CD14-positive monocyte (primary cell): ENCODE measurements around the gene KAZN. TPM values are rescaled to one million over a fixed set of nuclear protein-coding genes. Genes with fewer than 3 reads are reported as not detected.

Experiments used
- DNase-seq, 3 donors: peaks; one replicate each; pipeline ENCODE4 v3.0.0-alpha.2; 2011 to 2022
- H2AFZ ChIP-seq: 2 replicates; pipeline ENCODE4 v1.6.0; 2012; ENCODE audit warnings: mild to moderate bottlenecking, low read depth, low read length, inconsistent platforms; ENCODE audit not compliant: insufficient read depth, poor library complexity, severe bottlenecking
- H3K27ac ChIP-seq, 2 donors: 1 replicate in 1 of 2; 2 replicates in 1 of 2; pipeline ENCODE4 v1.5.1; 2012 to 2013; ENCODE audit warnings: low read length in 2 of 2, control low read depth in 1 of 2, inconsistent platforms in 1 of 2, low read depth in 1 of 2, mild to moderate bottlenecking in 1 of 2
- H3K27me3 ChIP-seq, 2 donors: one replicate each; pipeline versions ENCODE4 v1.6.0 to v1.6.1; 2011 to 2013; ENCODE audit warnings: low read length in 2 of 2; ENCODE audit not compliant: control insufficient read depth in 2 of 2, insufficient read depth in 2 of 2
- H3K36me3 ChIP-seq, 2 donors: replicated peaks in 1 of 2; 1 replicate in 1 of 2; 2 replicates in 1 of 2; pipeline versions ENCODE4 v1.5.1 to v1.6.1; 2012 to 2013; ENCODE audit warnings: low read length in 2 of 2, control low read depth in 1 of 2, inconsistent platforms in 1 of 2, mild to moderate bottlenecking in 1 of 2; ENCODE audit not compliant: insufficient read depth in 2 of 2, control insufficient read depth in 1 of 2
- H3K4me1 ChIP-seq, 2 donors: 1 replicate in 1 of 2; 2 replicates in 1 of 2; pipeline versions ENCODE4 v1.5.1 to v1.6.1; 2012 to 2013; ENCODE audit warnings: low read length in 2 of 2, control low read depth in 1 of 2, inconsistent platforms in 1 of 2, mild to moderate bottlenecking in 1 of 2, moderate library complexity in 1 of 2; ENCODE audit not compliant: insufficient read depth in 2 of 2, control insufficient read depth in 1 of 2
- H3K4me2 ChIP-seq: replicated peaks from 2 replicates; pipeline ENCODE3; 2012; ENCODE audit warnings: low read length, moderate library complexity, mild to moderate bottlenecking; ENCODE audit not compliant: poor library complexity, severe bottlenecking; ENCODE audit errors: extremely low read depth
- H3K4me3 ChIP-seq, 3 experiments: fragments of 200-600 bp in 1 of 3; sonication (generic) in 1 of 3; replicated peaks in 1 of 3; 1 replicate in 2 of 3; 2 replicates in 1 of 3; pipeline ENCODE4 v1.5.1; 2011 to 2013; ENCODE audit warnings: low read length in 3 of 3, mild to moderate bottlenecking in 3 of 3, control low read depth in 2 of 3, low read depth in 2 of 3, inconsistent platforms in 1 of 3, moderate library complexity in 1 of 3
- H3K79me2 ChIP-seq: 2 replicates; pipeline ENCODE4 v1.6.0; 2012; ENCODE audit warnings: mild to moderate bottlenecking, control low read depth, inconsistent platforms, low read length, moderate library complexity; ENCODE audit not compliant: insufficient read depth
- H3K9ac ChIP-seq: 2 replicates; pipeline ENCODE4 v1.6.0; 2017; ENCODE audit warnings: low read length, mild to moderate bottlenecking; ENCODE audit not compliant: insufficient read depth, poor library complexity, severe bottlenecking
- H3K9me3 ChIP-seq, 2 donors: replicated peaks in 1 of 2; 1 replicate in 1 of 2; 2 replicates in 1 of 2; pipeline versions ENCODE4 v1.5.1 to v1.6.1; 2012 to 2013; ENCODE audit warnings: low read length in 2 of 2, control low read depth in 1 of 2; ENCODE audit not compliant: control insufficient read depth in 1 of 2, insufficient read depth in 1 of 2
- H4K20me1 ChIP-seq: 2 replicates; pipeline ENCODE4 v1.6.0; 2012; ENCODE audit warnings: mild to moderate bottlenecking, low read length, control low read depth, moderate library complexity; ENCODE audit not compliant: insufficient read depth
- H3K27ac Mint-ChIP-seq, 7 donors: one replicate each; pipeline ENCODE4 v1.8.0; 2020; ENCODE audit warnings: mild to moderate bottlenecking in 7 of 7, mixed read lengths in 7 of 7, moderate library complexity in 6 of 7, inconsistent platforms in 2 of 7
- H3K27me3 Mint-ChIP-seq, 3 donors: one replicate each; pipeline ENCODE4 v1.8.0; 2021 to 2022; ENCODE audit warnings: low read depth in 3 of 3, mild to moderate bottlenecking in 3 of 3, mixed read lengths in 3 of 3, moderate library complexity in 3 of 3, inconsistent platforms in 1 of 3
- H3K36me3 Mint-ChIP-seq, 2 donors: one replicate each; pipeline ENCODE4 v1.8.0; 2020; ENCODE audit warnings: mixed read lengths in 2 of 2, inconsistent platforms in 1 of 2, mild to moderate bottlenecking in 1 of 2
- H3K4me1 Mint-ChIP-seq: one replicate; pipeline ENCODE4 v1.8.0; 2020; ENCODE audit warnings: mild to moderate bottlenecking, mixed read lengths
- H3K4me3 Mint-ChIP-seq, 2 donors: one replicate each; pipeline ENCODE4 v1.8.0; 2020; ENCODE audit warnings: mild to moderate bottlenecking in 2 of 2, mixed read lengths in 2 of 2, moderate library complexity in 1 of 2
- H3K9me3 Mint-ChIP-seq, 7 donors: one replicate each; pipeline ENCODE4 v1.8.0; 2020 to 2022; ENCODE audit warnings: mixed read lengths in 7 of 7, mild to moderate bottlenecking in 6 of 7, moderate library complexity in 6 of 7, inconsistent platforms in 2 of 7
- CTCF ChIP-seq: fragments of 200-600 bp; IDR thresholded peaks from one replicate; pipeline ENCODE4 v1.8.0; 2022; ENCODE audit warnings: antibody characterized with exemption, mild to moderate bottlenecking
- WGBS: methylation state at CpG from one replicate; pipeline ENCODE4 v1.1.5; 2013; ENCODE audit warnings: missing lambda C conversion rate; ENCODE audit not compliant: insufficient coverage; 5-methylcytosine and 5-hydroxymethylcytosine counted together
- intact Hi-C, 2 donors: fragments of 100-400 bp; cut with micrococcal nuclease; formaldehyde crosslinking; loops; one replicate each; pipeline versions ENCODE4 v1.15.0 to v1.15.1; 2023
- polyA plus RNA-seq, 3 donors: library from polyadenylated mRNA; depleted of rRNA in 1 of 3; unstranded in 2 of 3; stranded (reverse) in 1 of 3; fragments of 300-500 nt in 2 of 3; fragments of >200 nt in 1 of 3; fragmentation: Illumina TruSeq in 2 of 3; gene quantifications; 1 replicate in 2 of 3; 2 replicates in 1 of 3; pipeline ENCODE4 v1.2.3, GENCODE V29; 2012 to 2021

The KAZN gene
- polyA plus RNA-seq, 3 donors, result not detected

GRCh38 chr1:14568716-14569355 lies 29.6 kb upstream of the KAZN start:
- Histone ChIP-seq H3K4me1 (no peaks in the 10 kb centered on the region), H3K36me3 (no peaks in the 10 kb centered on the region), H3K4me3 (no peak overlapping the region), H3K9me3 (peaks cover 0 to 4% of the 10 kb centered on the region in 2 donors), H4K20me1 (no peaks in the 10 kb centered on the region), H2AFZ (no peak overlapping the region), H3K79me2 (no peaks in the 10 kb centered on the region), H3K9ac (no peak overlapping the region), H3K27ac (no peak overlapping the region), H3K27me3 (no peaks in the 10 kb centered on the region), H3K4me2 (no peak overlapping the region)
- intact Hi-C loops, result no loop called here
- WGBS, result 58% methylated on average over 2 of the region's 8 CpGs
- Mint-ChIP-seq H3K27ac (no peak overlapping the region), H3K9me3 (peaks cover 2 to 16% (median 5%) of the 10 kb centered on the region in 7 donors), H3K36me3 (no peaks in the 10 kb centered on the region), H3K4me3 (no peak overlapping the region), H3K27me3 (peaks cover 2 to 9% (median 4%) of the 10 kb centered on the region in 3 donors), H3K4me1 (peaks cover 1% of the 10 kb centered on the region)
- no peak for DNase-seq
- TF ChIP-seq CTCF, result no peak

- Histone ChIP-seq H3K4me2 (no peak overlapping the region), H3K36me3 (no peaks in the 10 kb centered on the region), H3K4me1 (no peaks in the 10 kb centered on the region), H3K9ac (no peak overlapping the region), H3K27me3 (no peaks in the 10 kb centered on the region), H4K20me1 (no peaks in the 10 kb centered on the region), H3K9me3 (peaks cover 0 to 4% of the 10 kb centered on the region in 2 donors), H3K27ac (no peak overlapping the region), H3K79me2 (no peaks in the 10 kb centered on the region), H3K4me3 (no peak overlapping the region), H2AFZ (no peak overlapping the region)
- DNase-seq, result no peak
- TF ChIP-seq CTCF, result no peak
- H3K4me1 Mint-ChIP-seq, result peaks cover 1% of the 10 kb centered on the region
- H3K9me3 Mint-ChIP-seq, result peaks cover 2 to 18% (median 7%) of the 10 kb centered on the region in 7 donors
- H3K36me3 Mint-ChIP-seq, result no peaks in the 10 kb centered on the region
- no peak overlapping the region for H3K27ac Mint-ChIP-seq
- peaks cover 2 to 9% (median 7%) of the 10 kb centered on the region in 3 donors for H3K27me3 Mint-ChIP-seq
- H3K4me3 Mint-ChIP-seq, result no peak overlapping the region
- 88% methylated on average over 3 of the region's 9 CpGs for WGBS
- intact Hi-C loops, result no loop called here
Measured at GRCh38 chr1:14570514-14570913, 28.0 kb upstream of the KAZN start.
